Tibial nerve (tissue), 4 donors: Measurements from ENCODE around the gene SPDYE1. TPM values are rescaled to one million over a fixed set of nuclear protein-coding genes. Genes with fewer than 3 reads are reported as not detected.
"Not testable (repeated sequence)": the region's sequence is repeated elsewhere in the genome, so short reads cannot be mapped to it uniquely, and the experiment has no call there.

Experiments
- DNase-seq, 2 donors: peaks; one replicate each; pipeline ENCODE4 v3.0.0-alpha.2; 2019; ENCODE audit warnings: low spot score in 2 of 2
- H3K27ac ChIP-seq, 4 donors: fragments of 200-600 bp; sonication (generic) in 3 of 4; one replicate each; pipeline ENCODE4 v1.5.1; 2017 to 2019; ENCODE audit warnings: mild to moderate bottlenecking in 1 of 4
- H3K27me3 ChIP-seq, 2 donors: fragments of 200-600 bp; sonication (generic) in 1 of 2; one replicate each; pipeline versions ENCODE4 v1.5.1 to v1.6.0; 2017 to 2019
- H3K36me3 ChIP-seq, 3 donors: fragments of 200-600 bp; sonication (generic); one replicate each; pipeline ENCODE4 v1.5.1; 2018 to 2019
- H3K4me1 ChIP-seq, 4 donors: fragments of 200-600 bp; sonication (generic) in 3 of 4; one replicate each; pipeline ENCODE4 v1.5.1; 2017 to 2019
- H3K4me3 ChIP-seq, 4 donors: fragments of 200-600 bp; sonication (generic) in 3 of 4; one replicate each; pipeline ENCODE4 v1.5.1; 2017 to 2019; ENCODE audit warnings: mild to moderate bottlenecking in 1 of 4, moderate library complexity in 1 of 4
- H3K9me3 ChIP-seq, 4 donors: fragments of 200-600 bp; sonication (generic) in 3 of 4; one replicate each; pipeline ENCODE4 v1.5.1; 2017 to 2019
- EP300 ChIP-seq, 2 donors: sonication (generic); formaldehyde crosslinking; IDR thresholded peaks; one replicate each; pipeline ENCODE4 v1.6.1; 2017; ENCODE audit warnings: antibody characterized with exemption in 2 of 2, mild to moderate bottlenecking in 1 of 2
- POLR2A ChIP-seq, 2 donors: fragments of 450-650 bp; IDR thresholded peaks; one replicate each; pipeline ENCODE4 v1.6.1; 2017; ENCODE audit warnings: antibody characterized with exemption in 2 of 2, mild to moderate bottlenecking in 2 of 2, moderate library complexity in 2 of 2
- WGBS, 2 donors: methylation state at CpG; one replicate each; pipeline ENCODE4 v1.1.5; 2018; 5-methylcytosine and 5-hydroxymethylcytosine counted together
- total RNA-seq, 4 donors: library from RNA; depleted of rRNA; stranded (reverse); fragments of >200 nt; gene quantifications; one replicate each; pipeline ENCODE4 v1.1.0, GENCODE V29; 2016
- TF ChIP-seq, protein P1 (sequence below), 5 experiments: fragments of 200-600 bp in 3 of 5; fragments of 450-650 bp in 2 of 5; sonication (generic) in 3 of 5; IDR thresholded peaks; one replicate each; pipeline ENCODE4 v1.5.1; 2016 to 2019; ENCODE audit warnings: antibody characterized with exemption in 5 of 5, mild to moderate bottlenecking in 3 of 5, moderate library complexity in 2 of 5

SPDYE1 gene
- total RNA-seq, 4 donors from 2014 or later, result not detected

DNA sequence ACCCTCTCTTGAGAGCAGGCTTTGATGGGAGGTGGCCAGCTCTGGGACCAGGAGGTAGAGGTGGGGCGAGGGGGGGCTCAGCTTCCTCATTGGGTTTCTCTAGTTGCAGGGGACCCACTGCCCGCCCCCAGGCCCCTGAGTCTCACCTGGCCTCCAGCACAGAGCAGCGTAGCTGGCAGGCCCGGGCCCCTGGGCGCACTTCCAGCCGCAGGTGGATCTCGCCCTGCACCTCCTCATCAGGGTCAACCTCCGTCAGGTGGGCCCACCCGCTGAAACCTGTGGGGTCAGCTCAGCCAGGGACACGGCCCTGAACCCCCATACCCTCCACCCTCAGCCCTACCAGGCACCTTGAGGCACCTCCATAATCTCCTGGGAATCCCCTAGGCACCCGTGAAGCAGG is 28.1 kb upstream of the SPDYE1 start:
- H3K27ac ChIP-seq, H3K4me1 ChIP-seq, H3K9me3 ChIP-seq, H3K27me3 ChIP-seq, H3K36me3 ChIP-seq, DNase-seq, H3K4me3 ChIP-seq: not testable (repeated sequence)
- 90 to 100% methylated on average over 1 to 9 of the region's 11 CpGs for WGBS, 2 donors

DNA sequence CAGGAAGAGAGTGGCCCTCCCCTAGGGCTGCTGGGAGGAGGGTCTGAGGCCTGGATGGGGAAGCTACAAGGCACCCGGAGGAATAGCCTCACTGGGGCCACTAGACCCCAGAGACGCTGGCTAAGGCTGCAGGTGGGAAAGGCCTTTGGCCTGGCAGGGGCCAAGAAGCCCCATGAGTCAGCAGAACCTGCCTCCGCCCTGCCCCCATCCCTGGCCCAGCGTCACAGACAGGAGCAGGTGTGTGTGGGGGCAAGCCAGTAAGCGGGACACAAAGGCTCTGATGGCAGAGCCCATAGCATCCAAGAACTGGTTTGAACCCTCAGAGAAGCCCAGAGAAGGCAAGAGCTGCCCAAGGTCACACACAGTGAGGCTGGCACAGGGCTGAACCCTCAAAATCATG is 27.0 kb upstream of the SPDYE1 start:
- not testable (repeated sequence) for H3K27ac ChIP-seq, DNase-seq
- no CpG with 5 or more reads among the region's 5 CpGs for WGBS, 2 donors

DNA sequence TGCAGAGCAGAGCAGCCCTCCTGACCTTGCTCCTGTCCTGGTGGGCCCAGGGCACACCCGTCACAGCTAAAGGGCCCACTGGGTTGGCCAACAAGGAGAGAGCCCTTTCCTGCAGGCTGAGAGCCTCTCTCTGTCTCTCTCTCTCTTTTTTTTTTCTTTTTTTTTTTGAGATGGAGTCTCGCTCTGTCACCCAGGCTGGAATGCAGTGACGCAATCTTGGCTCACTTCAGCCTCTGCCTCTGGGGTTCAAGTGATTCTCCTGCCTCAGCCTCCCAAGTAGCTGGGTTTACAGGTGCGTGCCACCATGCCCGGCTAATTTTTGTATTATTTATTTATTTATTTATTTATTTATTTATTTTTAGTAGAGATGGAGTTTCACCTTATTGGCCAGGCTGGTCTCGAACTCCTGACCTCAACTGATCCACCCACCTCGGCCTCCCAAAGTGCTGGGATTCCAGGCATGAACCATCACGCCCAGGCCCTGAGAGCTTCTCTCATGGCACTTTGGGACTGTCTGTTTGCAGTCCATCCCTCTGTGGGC is 23.6 kb upstream of the SPDYE1 start:
- not testable (repeated sequence) for H3K4me3 ChIP-seq, H3K27me3 ChIP-seq, H3K9me3 ChIP-seq, H3K4me1 ChIP-seq, DNase-seq, H3K27ac ChIP-seq, H3K36me3 ChIP-seq
- 87 to 89% methylated on average over 5 to 7 of the region's 8 CpGs for WGBS, 2 donors

More for the DNA sequence above, 27.0 kb upstream of the SPDYE1 start:
- not testable (repeated sequence) for H3K27me3 ChIP-seq, H3K4me3 ChIP-seq, H3K36me3 ChIP-seq, H3K4me1 ChIP-seq, H3K9me3 ChIP-seq

DNA sequence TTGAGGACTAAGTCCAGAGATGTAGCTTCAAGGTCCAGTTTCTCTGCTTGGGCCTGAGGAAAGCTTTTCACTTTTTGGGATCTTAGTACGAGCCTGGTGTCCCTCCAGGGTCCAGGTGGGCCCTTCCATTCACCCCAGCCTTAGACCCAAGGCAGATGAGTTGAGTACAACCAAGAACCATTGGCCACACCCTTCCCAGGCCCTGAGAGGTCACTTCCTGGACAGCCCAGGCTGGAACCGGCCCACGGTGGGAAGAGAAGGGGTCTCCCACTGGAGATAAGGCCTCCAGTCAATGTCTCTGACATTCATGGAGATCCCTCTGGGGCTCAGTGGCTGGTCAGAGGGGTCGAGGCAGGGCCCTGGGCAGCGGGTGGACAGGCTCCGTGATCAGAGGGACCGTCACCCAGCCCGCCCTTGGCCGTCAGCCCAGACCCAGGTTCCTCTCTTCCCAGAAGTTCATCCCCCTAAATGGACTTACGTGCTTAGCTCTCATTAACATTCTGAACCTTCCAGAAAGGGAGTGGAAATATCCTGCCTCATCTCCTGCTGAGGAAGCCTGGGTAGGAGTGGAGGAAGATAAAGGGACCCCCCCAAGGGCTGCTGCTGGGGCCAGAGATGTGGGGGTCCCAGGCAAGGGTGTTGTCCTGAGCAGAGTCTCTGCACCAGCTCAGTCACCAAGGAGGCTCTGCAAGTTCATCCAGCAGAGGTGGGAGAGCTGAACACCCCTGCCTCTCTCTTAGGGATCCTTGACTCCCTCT is 22.8 kb upstream of the SPDYE1 start:
- not testable (repeated sequence) for H3K9me3 ChIP-seq, H3K27ac ChIP-seq, H3K4me1 ChIP-seq, H3K27me3 ChIP-seq, DNase-seq, H3K4me3 ChIP-seq, H3K36me3 ChIP-seq
- WGBS, 2 donors, result 76 to 80% methylated on average over 9 of the region's 10 CpGs

DNA sequence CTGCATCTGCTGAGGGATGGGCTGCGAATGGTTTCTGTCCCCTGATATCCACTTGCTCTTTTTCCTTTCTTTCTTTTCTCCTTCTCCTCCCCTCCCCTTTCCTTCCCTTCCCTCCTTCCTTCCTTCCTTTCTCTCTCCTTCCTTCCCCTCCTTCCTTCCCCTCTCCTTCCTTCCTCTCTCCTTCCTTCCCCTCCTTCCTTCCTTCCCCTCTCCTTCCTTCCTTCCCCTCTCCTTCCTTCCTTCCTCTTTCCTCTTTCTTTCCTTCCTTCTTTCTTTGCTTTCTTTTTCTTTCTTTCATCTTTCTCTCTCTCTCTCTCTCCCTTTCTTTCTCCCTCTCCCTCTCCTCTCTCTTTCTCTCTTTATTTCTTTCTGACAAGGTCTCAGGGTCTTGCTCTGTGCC is 20.2 kb upstream of the SPDYE1 start:
- Histone ChIP-seq H3K27me3 (no peaks in the 10 kb centered on the region), H3K4me3 (no peak overlapping the region), H3K36me3 (no peaks in the 10 kb centered on the region), H3K9me3 (no peaks in the 10 kb centered on the region), H3K4me1 (no peaks in the 10 kb centered on the region), H3K27ac (no peak overlapping the region)
- WGBS, 2 donors, result 80 to 94% methylated on average over 1 of the region's 1 CpG
- TF ChIP-seq EP300 (IDR thresholded peaks at IDR 0.05), result no peak
- TF ChIP-seq POLR2A (IDR thresholded peaks at IDR 0.05), result no peak
- TF ChIP-seq, protein P1, sequence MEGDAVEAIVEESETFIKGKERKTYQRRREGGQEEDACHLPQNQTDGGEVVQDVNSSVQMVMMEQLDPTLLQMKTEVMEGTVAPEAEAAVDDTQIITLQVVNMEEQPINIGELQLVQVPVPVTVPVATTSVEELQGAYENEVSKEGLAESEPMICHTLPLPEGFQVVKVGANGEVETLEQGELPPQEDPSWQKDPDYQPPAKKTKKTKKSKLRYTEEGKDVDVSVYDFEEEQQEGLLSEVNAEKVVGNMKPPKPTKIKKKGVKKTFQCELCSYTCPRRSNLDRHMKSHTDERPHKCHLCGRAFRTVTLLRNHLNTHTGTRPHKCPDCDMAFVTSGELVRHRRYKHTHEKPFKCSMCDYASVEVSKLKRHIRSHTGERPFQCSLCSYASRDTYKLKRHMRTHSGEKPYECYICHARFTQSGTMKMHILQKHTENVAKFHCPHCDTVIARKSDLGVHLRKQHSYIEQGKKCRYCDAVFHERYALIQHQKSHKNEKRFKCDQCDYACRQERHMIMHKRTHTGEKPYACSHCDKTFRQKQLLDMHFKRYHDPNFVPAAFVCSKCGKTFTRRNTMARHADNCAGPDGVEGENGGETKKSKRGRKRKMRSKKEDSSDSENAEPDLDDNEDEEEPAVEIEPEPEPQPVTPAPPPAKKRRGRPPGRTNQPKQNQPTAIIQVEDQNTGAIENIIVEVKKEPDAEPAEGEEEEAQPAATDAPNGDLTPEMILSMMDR (IDR thresholded peaks at IDR 0.05), result no peak
- no peak for DNase-seq

DNA sequence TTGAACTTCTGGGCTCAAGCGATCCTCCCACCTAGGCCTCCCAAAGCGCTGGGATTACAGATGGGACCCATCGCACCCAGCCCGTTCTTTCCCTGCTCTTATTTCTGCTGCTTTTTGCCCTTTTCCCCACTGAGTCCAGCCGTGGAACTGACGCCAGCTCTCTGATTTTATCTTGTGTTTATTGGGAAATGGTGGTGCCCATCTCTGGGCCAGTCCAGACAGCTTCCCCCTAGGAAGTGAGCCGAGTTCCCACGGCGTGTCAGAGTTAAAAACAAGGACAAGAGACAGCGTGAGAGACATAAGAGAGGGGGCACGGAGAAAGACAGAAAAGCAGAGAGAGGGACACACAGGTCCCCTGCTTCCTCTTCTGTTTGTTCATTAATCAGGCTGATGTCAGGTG is 19.6 kb upstream of the SPDYE1 start:
- H3K27ac ChIP-seq, DNase-seq: not testable (repeated sequence)
- 87 to 92% methylated on average over 11 of the region's 11 CpGs for WGBS, 2 donors

DNA sequence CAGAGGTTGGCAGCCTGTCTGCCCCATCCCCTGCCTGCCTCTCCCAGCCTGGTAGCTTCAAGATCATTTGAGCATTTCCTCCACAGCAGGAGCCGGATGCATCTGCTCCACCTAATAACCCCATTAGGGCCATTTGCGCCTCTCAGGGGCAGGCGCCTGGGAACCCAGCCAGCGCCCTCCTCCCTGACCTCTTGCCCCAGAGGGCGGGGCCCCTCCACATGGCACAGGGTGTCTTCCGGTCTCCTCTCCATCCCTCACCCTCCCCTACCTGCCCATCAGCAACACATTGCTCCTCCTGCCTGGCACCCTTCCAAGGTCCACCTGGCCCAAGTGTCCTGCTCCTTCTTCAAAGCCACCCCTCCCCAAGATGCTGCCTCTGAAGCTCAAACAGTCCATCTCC is 14.8 kb upstream of the SPDYE1 start:
- not testable (repeated sequence) for H3K36me3 ChIP-seq, DNase-seq, H3K27ac ChIP-seq, H3K9me3 ChIP-seq, H3K4me3 ChIP-seq, H3K4me1 ChIP-seq, H3K27me3 ChIP-seq
- no CpG with 5 or more reads among the region's 6 CpGs for WGBS, 2 donors

More for the DNA sequence above, 19.6 kb upstream of the SPDYE1 start:
- not testable (repeated sequence) for H3K4me1 ChIP-seq, H3K4me3 ChIP-seq, H3K36me3 ChIP-seq, H3K9me3 ChIP-seq, H3K27me3 ChIP-seq

DNA sequence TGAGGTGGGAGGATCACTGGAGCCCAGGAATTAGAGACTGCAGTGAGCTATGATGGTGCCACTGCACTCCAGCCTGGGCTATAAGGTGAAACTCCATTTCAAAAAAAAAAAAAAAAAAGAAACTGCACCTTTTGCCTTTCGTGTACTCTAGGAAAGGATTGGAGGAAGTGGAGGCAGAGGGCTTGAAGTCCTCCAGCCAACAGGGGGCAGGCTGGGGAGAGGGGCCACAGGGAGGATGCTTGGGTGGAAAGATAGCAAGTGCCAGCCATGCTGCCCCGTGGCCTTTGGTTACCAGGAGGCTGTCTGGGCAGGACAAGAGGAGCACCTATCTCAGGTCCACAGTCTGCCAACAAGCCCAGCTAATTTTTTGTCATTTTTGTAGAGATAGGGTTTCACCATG is 14.0 kb upstream of the SPDYE1 start:
- not testable (repeated sequence) for H3K27me3 ChIP-seq, H3K4me3 ChIP-seq, DNase-seq, H3K9me3 ChIP-seq, H3K36me3 ChIP-seq, H3K27ac ChIP-seq, H3K4me1 ChIP-seq
- 75 to 87% methylated on average over 1 of the region's 2 CpGs for WGBS, 2 donors
